Activated CD4-positive, alpha-beta memory T cell treated with anti-CD3 and anti-CD28 coated beads, Interleukin-2, amount 10 ng/mL, durations not matched to agents 7 days and 5 days (primary cell): Measurements from ENCODE around the gene NFATC1. TPM values are rescaled to one million over a fixed set of nuclear protein-coding genes. Genes with fewer than 3 reads are reported as not detected.

Source experiments
- CTCF ChIA-PET: fragments of 350-600 bp; sonication (Branson Sonifier 250); formaldehyde crosslinking; loops from one replicate; lab custom pipeline; 2021; ENCODE audit warnings: antibody characterized with exemption, inconsistent platforms; lab: Charles Lee
- POLR2A ChIA-PET: fragments of 350-600 bp; sonication (Branson Sonifier 250); formaldehyde crosslinking; loops from one replicate; lab custom pipeline; 2021; ENCODE audit warnings: antibody characterized with exemption; lab: Charles Lee
- DNase-seq: peaks from one replicate; pipeline ENCODE4 v3.0.0-alpha.2; 2020
- H3K27ac Mint-ChIP-seq: one replicate; pipeline ENCODE4 v1.8.0; 2021; ENCODE audit warnings: mild to moderate bottlenecking, mixed read lengths
- H3K27me3 Mint-ChIP-seq: one replicate; pipeline ENCODE4 v1.8.0; 2021; ENCODE audit warnings: mixed read lengths
- H3K36me3 Mint-ChIP-seq: one replicate; pipeline ENCODE4 v1.8.0; 2021; ENCODE audit warnings: low read depth, mixed read lengths
- H3K4me1 Mint-ChIP-seq: one replicate; pipeline ENCODE4 v1.8.0; 2021; ENCODE audit warnings: mixed read lengths
- H3K4me3 Mint-ChIP-seq: one replicate; pipeline ENCODE4 v1.8.0; 2021; ENCODE audit warnings: mild to moderate bottlenecking, mixed read lengths
- H3K9me3 Mint-ChIP-seq: one replicate; pipeline ENCODE4 v1.8.0; 2021; ENCODE audit warnings: mixed read lengths
- total RNA-seq, 2 experiments: library from RNA; stranded (reverse); gene quantifications; one replicate each; pipeline ENCODE4 v1.2.3, GENCODE V29; 2021

Gene NFATC1
- total RNA-seq, 2 experiments from 2014 or later = 43.8 to 44.5 TPM

GRCh38 chr18:79438898-79439627, 43.3 kb downstream of the NFATC1 start:
- no peak overlapping the region for H3K27ac Mint-ChIP-seq
- ChIA-PET POLR2A (no interaction called here), CTCF (no interaction called here)
- peaks cover 17% of the 10 kb centered on the region for H3K4me1 Mint-ChIP-seq
- peaks cover 21% of the 10 kb centered on the region for H3K36me3 Mint-ChIP-seq
- DNase-seq = no peak
- H3K4me3 Mint-ChIP-seq = no peak overlapping the region
- no peaks in the 10 kb centered on the region for H3K27me3 Mint-ChIP-seq
- H3K9me3 Mint-ChIP-seq = no peaks in the 10 kb centered on the region

DNA sequence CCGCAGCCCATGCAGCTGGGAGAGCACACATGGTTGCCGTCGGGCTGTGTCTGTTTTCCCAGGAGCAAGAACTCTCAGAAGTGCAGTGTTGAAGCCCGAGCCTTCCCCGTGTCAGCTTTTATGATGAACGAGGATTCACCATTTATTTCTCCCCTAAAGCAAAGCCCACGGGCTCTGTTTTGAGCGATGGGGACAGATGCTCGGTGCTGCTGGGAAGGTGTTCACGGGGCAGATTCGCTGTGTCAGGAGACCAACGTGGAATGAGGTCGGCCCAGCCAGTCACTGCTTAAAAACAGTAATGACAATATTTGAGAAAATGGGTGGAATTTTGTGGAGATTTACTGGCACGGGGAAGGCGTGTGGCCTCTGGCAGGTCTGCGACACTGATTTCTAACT, 43.9 kb downstream of the NFATC1 start:
- POLR2A ChIA-PET = no interaction called here
- H3K4me3 Mint-ChIP-seq = no peak overlapping the region
- DNase-seq = no peak
- H3K27me3 Mint-ChIP-seq = no peaks in the 10 kb centered on the region
- H3K36me3 Mint-ChIP-seq = peaks cover 21% of the 10 kb centered on the region
- H3K27ac Mint-ChIP-seq = no peak overlapping the region
- CTCF ChIA-PET = no interaction called here
- peaks cover 16% of the 10 kb centered on the region for H3K4me1 Mint-ChIP-seq
- H3K9me3 Mint-ChIP-seq = no peaks in the 10 kb centered on the region

DNA sequence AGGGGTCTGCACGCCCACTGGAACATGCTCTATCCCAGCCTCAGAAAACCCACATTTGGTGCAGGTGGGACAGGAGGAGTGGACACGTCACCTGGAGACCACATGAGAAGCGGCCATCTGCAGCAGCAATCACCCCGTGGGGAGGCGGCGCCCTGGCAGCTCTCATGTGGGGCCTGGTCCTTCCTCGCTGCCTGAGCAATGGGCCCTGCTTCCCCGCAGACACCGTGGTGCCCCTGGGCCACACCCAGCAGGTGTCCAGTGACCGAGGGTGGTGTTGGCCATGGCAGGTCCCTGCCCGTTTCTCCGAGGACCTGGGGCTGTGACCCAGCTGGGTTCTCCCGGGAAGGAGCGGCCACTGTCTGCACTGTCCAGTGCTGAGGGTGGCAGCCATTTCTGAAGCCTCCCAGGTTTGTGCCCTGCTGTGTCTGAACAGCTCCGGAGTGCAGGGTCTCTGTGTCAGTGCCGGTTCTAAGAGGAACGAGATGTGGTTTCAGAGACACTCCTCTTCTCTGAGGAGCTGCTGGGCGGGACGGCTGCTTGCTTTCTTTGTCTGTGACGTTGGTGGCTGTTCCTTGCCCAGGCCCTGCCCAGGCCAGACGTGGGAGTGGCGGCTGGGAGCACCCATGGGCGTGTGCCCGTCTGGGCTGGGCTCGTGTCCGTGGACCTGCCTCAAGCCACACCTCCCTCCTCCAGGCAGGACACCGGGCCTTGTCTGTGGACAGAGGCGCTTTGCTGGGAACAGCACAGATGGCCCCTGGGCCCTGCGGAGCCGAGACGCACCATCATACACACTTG, 44.8 kb downstream of the NFATC1 start:
- Mint-ChIP-seq H3K4me3 (no peak overlapping the region), H3K36me3 (peaks cover 17% of the 10 kb centered on the region), H3K9me3 (no peaks in the 10 kb centered on the region), H3K4me1 (peaks cover 9% of the 10 kb centered on the region), H3K27me3 (no peaks in the 10 kb centered on the region), H3K27ac (no peak overlapping the region)
- DNase-seq = no peak
- ChIA-PET POLR2A (no interaction called here), CTCF (no interaction called here)

DNA sequence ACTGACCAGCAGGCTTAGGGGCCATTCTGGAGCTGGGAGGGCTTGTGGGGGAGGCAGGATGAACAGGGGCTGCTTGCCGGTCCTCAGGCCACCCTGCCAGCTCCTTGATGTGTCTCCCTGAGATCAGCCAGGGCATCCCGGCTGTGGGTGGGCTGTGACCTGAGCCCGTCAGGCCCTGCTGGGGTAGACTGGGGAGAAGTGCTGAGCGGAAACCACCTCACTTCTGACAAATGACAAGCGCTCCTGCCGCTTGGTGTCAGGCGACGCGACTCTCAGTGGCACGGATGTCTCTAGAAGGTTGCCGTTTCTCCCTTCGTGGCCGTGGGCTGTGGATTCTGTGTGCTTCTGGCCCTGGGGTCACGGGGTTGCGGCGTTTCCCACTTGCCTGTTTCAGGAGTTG, 45.7 kb downstream of the NFATC1 start:
- Mint-ChIP-seq H3K27me3 (no peaks in the 10 kb centered on the region), H3K4me1 (peaks cover 3% of the 10 kb centered on the region), H3K4me3 (no peak overlapping the region), H3K9me3 (no peaks in the 10 kb centered on the region), H3K36me3 (peaks cover 12% of the 10 kb centered on the region), H3K27ac (no peak overlapping the region)
- DNase-seq = no peak
- CTCF ChIA-PET = no interaction called here
- POLR2A ChIA-PET = no interaction called here

DNA sequence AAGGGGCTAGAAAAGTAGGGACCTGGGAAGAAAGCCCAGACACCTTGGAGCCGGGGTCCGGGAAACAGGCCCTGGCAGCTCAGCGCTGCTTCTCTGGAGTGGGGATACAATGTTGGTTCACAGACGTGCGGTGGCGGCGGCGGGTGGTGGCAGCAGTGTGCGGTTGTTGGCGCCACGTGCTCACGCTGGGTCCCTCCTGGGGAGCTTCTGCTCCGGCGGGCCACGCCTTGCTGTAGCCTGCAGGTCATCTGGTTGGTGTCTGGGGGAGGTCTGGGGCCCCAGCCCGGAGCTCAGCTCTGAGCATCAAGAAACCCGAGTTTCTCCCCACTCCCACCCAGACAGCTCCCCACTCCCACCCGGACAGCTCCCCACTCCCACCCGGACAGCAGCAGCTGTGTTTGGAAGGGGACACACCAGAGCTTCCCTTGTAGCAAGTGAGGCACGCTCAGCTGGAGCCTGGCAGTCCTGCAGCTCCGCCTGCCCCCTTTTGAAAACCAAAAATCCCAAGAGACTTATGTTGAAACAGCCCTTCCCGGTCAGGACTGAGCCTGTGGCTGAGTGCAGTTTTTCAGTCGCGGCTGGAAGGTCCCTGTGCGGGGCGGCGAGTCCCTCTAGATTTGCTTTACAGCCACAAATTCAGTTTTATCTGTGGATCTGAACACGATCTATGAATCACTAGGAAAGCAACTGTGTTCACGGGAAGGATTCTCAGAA, 46.9 kb downstream of the NFATC1 start:
- Mint-ChIP-seq H3K4me1 (peaks cover 5% of the 10 kb centered on the region), H3K27ac (no peak overlapping the region), H3K4me3 (no peak overlapping the region), H3K27me3 (no peaks in the 10 kb centered on the region), H3K9me3 (no peaks in the 10 kb centered on the region), H3K36me3 (peaks cover 12% of the 10 kb centered on the region)
- ChIA-PET POLR2A (no interaction called here), CTCF (no interaction called here)
- no peak for DNase-seq

GRCh38 chr18:79445221-79445620, 49.5 kb downstream of the NFATC1 start:
- no peaks in the 10 kb centered on the region for H3K27me3 Mint-ChIP-seq
- H3K4me1 Mint-ChIP-seq = peaks cover 4% of the 10 kb centered on the region
- CTCF ChIA-PET = no interaction called here
- DNase-seq = no peak
- POLR2A ChIA-PET = no interaction called here
- no peaks in the 10 kb centered on the region for H3K9me3 Mint-ChIP-seq
- no peak overlapping the region for H3K4me3 Mint-ChIP-seq
- no peak overlapping the region for H3K27ac Mint-ChIP-seq
- H3K36me3 Mint-ChIP-seq = peaks cover 9% of the 10 kb centered on the region

- Mint-ChIP-seq H3K4me3 (no peak overlapping the region), H3K36me3 (peaks cover 9% of the 10 kb centered on the region), H3K27ac (no peak overlapping the region), H3K27me3 (no peaks in the 10 kb centered on the region), H3K9me3 (no peaks in the 10 kb centered on the region), H3K4me1 (peaks cover 4% of the 10 kb centered on the region)
- no peak for DNase-seq
- CTCF ChIA-PET = interaction anchor here (0.8 kb wide), 1 partner anchor 107 kb away, joined by 3 read pairs; no protein-coding TSS in a partner anchor
- POLR2A ChIA-PET = no interaction called here
Observed at GRCh38 chr18:79445696-79446561, 50.2 kb downstream of the NFATC1 start.

- Mint-ChIP-seq H3K27ac (no peak overlapping the region), H3K27me3 (no peaks in the 10 kb centered on the region), H3K4me1 (peaks cover 4% of the 10 kb centered on the region), H3K36me3 (peaks cover 13% of the 10 kb centered on the region), H3K4me3 (no peak overlapping the region), H3K9me3 (no peaks in the 10 kb centered on the region)
- ChIA-PET POLR2A (no interaction called here), CTCF (interaction anchor here (0.8 kb wide), 1 partner anchor 106 kb away, joined by 3 read pairs; no protein-coding TSS in a partner anchor)
- DNase-seq = no peak
Observed at GRCh38 chr18:79446931-79447330, 51.2 kb downstream of the NFATC1 start.

GRCh38 chr18:79447703-79448367, 52.1 kb downstream of the NFATC1 start:
- H3K36me3 Mint-ChIP-seq = peaks cover 13% of the 10 kb centered on the region
- no peaks in the 10 kb centered on the region for H3K27me3 Mint-ChIP-seq
- POLR2A ChIA-PET = no interaction called here
- DNase-seq = no peak
- CTCF ChIA-PET = no interaction called here
- no peak overlapping the region for H3K27ac Mint-ChIP-seq
- peaks cover 4% of the 10 kb centered on the region for H3K4me1 Mint-ChIP-seq
- H3K9me3 Mint-ChIP-seq = no peaks in the 10 kb centered on the region
- H3K4me3 Mint-ChIP-seq = no peak overlapping the region

GRCh38 chr18:79448621-79449020, 52.9 kb downstream of the NFATC1 start:
- Mint-ChIP-seq H3K36me3 (peaks cover 13% of the 10 kb centered on the region), H3K4me1 (peaks cover 3% of the 10 kb centered on the region), H3K9me3 (no peaks in the 10 kb centered on the region), H3K4me3 (no peak overlapping the region), H3K27me3 (no peaks in the 10 kb centered on the region), H3K27ac (no peak overlapping the region)
- DNase-seq = no peak
- POLR2A ChIA-PET = no interaction called here
- CTCF ChIA-PET = no interaction called here

DNA sequence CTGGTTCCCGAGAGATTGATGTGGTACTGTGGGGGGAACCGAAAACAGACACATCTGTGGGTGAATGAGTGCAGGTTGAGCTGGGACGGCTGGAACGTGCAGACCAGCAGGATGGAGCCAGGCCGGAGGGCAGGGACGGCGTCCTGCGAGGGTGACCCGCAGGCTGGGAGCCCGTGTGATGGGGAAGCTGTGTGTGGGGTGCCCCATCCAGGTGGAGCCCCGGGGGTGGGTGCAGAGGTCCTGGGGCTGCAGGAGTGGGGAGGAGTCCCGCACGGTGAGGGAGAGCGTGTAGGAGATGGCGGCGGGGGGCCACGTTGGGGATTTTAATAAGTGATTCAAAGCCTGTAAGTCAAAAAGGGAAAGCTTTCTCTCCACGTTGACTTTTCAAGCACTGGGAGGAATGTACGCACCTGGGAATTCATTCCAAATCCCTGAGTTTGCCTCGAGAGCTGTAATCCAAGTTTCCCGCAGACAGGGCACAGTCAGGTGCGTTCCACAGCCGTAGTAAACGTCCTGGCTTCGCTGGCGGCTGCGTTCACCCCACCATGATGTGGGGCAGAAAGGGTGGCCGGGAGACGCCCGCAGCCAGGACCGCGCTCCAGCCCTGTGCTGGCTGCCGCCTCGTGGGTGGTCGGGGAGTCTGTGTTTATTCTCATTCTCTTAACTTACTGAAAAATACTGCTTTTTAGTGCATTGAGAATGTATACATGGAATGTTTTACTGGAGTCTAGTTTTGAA, 54.0 kb downstream of the NFATC1 start:
- ChIA-PET POLR2A (no interaction called here), CTCF (no interaction called here)
- Mint-ChIP-seq H3K9me3 (no peaks in the 10 kb centered on the region), H3K27ac (no peak overlapping the region), H3K36me3 (peaks cover 13% of the 10 kb centered on the region), H3K4me1 (peaks cover 3% of the 10 kb centered on the region), H3K27me3 (no peaks in the 10 kb centered on the region), H3K4me3 (no peak overlapping the region)
- no peak for DNase-seq
